ENCODE results near the gene MBNL2.

Gene MBNL2

GRCh38 chr13:97200081-97200942 is 21.8 kb upstream of the MBNL2 start:
- no peak overlapping the region for H3K27ac ChIP-seq (ENCODE audit: low read depth, low read length)
- H3K9me3 ChIP-seq (ENCODE audit: control insufficient read depth, insufficient read depth, low read length) = no peaks in the 10 kb centered on the region
- H3K27me3 ChIP-seq (ENCODE audit: control insufficient read depth, low read length) = no peaks in the 10 kb centered on the region; the same call in 1 of the 2 replicates
- H3F3A ChIP-seq (ENCODE audit: control insufficient read depth, insufficient read depth) = no peaks in the 10 kb centered on the region
- H3K4me3 ChIP-seq (ENCODE audit: low read length) = no peak overlapping the region
- no peak for TF ChIP-seq EZH2phosphoT487 (IDR thresholded peaks at IDR 0.05; ENCODE audit: borderline replicate concordance, low read length)
- TF ChIP-seq CTCF (IDR thresholded peaks at IDR 0.05; ENCODE audit: low read depth, low read length, poor library complexity, severe bottlenecking) = no peak
- no peak overlapping the region for H3K4me2 ChIP-seq (ENCODE audit: low read length)
- no peaks in the 10 kb centered on the region for H3K79me2 ChIP-seq (ENCODE audit: control insufficient read depth, low read length)
- no peaks in the 10 kb centered on the region for H3K4me1 ChIP-seq (ENCODE audit: control insufficient read depth, low read length)
- H4K20me1 ChIP-seq (ENCODE audit: control insufficient read depth, insufficient read depth, low read depth, low read length) = no peaks in the 10 kb centered on the region
- no peaks in the 10 kb centered on the region for H3K9me2 ChIP-seq (replicated peaks; ENCODE audit: control insufficient read depth, low read length)
- no peaks in the 10 kb centered on the region for H3K36me3 ChIP-seq (ENCODE audit: control insufficient read depth, low read length)

DNA sequence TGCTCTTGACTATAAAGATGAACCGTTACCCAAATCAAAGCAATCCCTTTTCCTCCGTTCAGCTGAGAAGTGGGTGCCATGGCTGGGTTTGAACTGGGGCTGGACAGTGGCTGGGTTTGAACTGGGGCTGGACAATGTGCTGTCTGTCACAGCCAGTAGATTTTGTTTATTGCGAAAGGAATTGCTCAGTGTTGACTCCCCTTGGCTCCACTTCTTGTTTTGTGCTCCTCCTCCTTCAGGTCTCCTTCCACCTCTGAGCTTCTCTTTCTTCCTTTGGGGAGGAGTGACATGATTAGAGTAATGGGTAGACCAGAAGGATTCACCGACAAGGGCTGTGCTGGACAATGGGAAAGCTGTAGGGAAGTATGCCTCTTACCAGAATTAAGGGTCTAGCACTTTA is 19.4 kb upstream of the MBNL2 start:
- no peaks in the 10 kb centered on the region for H4K20me1 ChIP-seq (ENCODE audit: control insufficient read depth, insufficient read depth, low read depth, low read length)
- no peaks in the 10 kb centered on the region for H3K79me2 ChIP-seq (ENCODE audit: control insufficient read depth, low read length)
- H3K9me3 ChIP-seq (ENCODE audit: control insufficient read depth, insufficient read depth, low read length) = no peaks in the 10 kb centered on the region
- peaks cover 3% of the 10 kb centered on the region; the same call in 1 of the 2 replicates for H3K27me3 ChIP-seq (ENCODE audit: control insufficient read depth, low read length)
- no peak overlapping the region for H3K4me3 ChIP-seq (ENCODE audit: low read length)
- no peaks in the 10 kb centered on the region for H3K36me3 ChIP-seq (ENCODE audit: control insufficient read depth, low read length)
- no peaks in the 10 kb centered on the region for H3K9me2 ChIP-seq (replicated peaks; ENCODE audit: control insufficient read depth, low read length)
- H3K4me2 ChIP-seq (ENCODE audit: low read length) = no peak overlapping the region
- H3K4me1 ChIP-seq (ENCODE audit: control insufficient read depth, low read length) = no peaks in the 10 kb centered on the region
- H3K27ac ChIP-seq (ENCODE audit: low read depth, low read length) = no peak overlapping the region
- no peaks in the 10 kb centered on the region for H3F3A ChIP-seq (ENCODE audit: control insufficient read depth, insufficient read depth)
- TF ChIP-seq EZH2phosphoT487 (IDR thresholded peaks at IDR 0.05; ENCODE audit: borderline replicate concordance, low read length) (no peak), CTCF (IDR thresholded peaks at IDR 0.05; ENCODE audit: low read depth, low read length, poor library complexity, severe bottlenecking) (no peak)

DNA sequence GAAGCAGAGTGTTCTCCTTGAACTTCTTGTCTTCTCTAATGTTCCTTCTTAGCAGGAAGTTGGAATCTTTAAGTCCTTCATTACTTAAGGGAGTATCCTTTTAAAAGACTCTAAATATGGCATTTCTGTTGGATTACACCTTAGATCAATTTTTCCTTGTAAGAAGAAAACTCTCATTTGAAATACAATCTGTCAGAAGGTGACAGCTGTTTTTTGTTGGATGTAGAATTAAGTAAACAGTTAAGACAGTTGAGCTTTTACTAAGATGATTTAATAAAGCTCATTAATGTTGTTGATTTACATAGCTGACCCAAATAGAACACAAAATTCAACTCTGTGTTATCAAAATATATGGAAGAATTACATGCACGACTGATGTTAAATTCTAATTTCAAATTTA is 16.7 kb upstream of the MBNL2 start:
- no peaks in the 10 kb centered on the region for H3K9me2 ChIP-seq (replicated peaks; ENCODE audit: control insufficient read depth, low read length)
- no peaks in the 10 kb centered on the region for H3K36me3 ChIP-seq (ENCODE audit: control insufficient read depth, low read length)
- H3K9me3 ChIP-seq (ENCODE audit: control insufficient read depth, insufficient read depth, low read length) = no peaks in the 10 kb centered on the region
- no peaks in the 10 kb centered on the region for H3F3A ChIP-seq (ENCODE audit: control insufficient read depth, insufficient read depth)
- H3K4me1 ChIP-seq (ENCODE audit: control insufficient read depth, low read length) = no peaks in the 10 kb centered on the region
- no peaks in the 10 kb centered on the region for H3K79me2 ChIP-seq (ENCODE audit: control insufficient read depth, low read length)
- H4K20me1 ChIP-seq (ENCODE audit: control insufficient read depth, insufficient read depth, low read depth, low read length) = no peaks in the 10 kb centered on the region
- H3K4me2 ChIP-seq (ENCODE audit: low read length) = no peak overlapping the region
- no peak overlapping the region for H3K4me3 ChIP-seq (ENCODE audit: low read length)
- peaks cover 3% of the 10 kb centered on the region; the same call in 1 of the 2 replicates for H3K27me3 ChIP-seq (ENCODE audit: control insufficient read depth, low read length)
- no peak for TF ChIP-seq CTCF (IDR thresholded peaks at IDR 0.05; ENCODE audit: low read depth, low read length, poor library complexity, severe bottlenecking)
- no peak for TF ChIP-seq EZH2phosphoT487 (IDR thresholded peaks at IDR 0.05; ENCODE audit: borderline replicate concordance, low read length)
- H3K27ac ChIP-seq (ENCODE audit: low read depth, low read length) = no peak overlapping the region

All from DOHH2 (cell line).